ENCODE data around the gene ELAVL1. TPM values are rescaled to one million over a fixed set of nuclear protein-coding genes. Genes with fewer than 3 reads are reported as not detected.
A peak's percentile ranks its signal among the peaks of the same experiment; 100 is the strongest.

ELAVL1 gene
- polyA plus RNA-seq, 10 donors = 48.9 to 67.5 (median 53.6) TPM

DNA sequence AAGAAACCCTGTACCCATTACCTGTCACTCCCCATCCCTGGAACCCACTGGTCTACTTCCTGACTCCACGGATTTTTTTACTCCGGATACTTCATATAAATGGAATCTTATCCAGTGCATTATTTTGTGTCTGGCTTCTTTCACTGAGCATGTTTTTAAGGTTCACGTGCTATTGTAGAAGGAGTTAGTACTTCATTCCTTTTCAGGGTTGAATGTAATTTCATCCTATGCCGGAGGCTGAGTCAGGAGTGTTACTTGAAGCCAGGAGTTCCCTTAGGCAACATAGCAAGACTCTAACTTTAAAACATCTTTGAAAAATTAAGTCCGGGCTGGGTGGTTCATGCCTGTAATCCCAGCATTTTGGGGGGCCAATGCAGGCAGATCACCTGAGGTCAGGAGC, 17.9 kb upstream of the ELAVL1 start:
- no peak for DNase-seq

DNA sequence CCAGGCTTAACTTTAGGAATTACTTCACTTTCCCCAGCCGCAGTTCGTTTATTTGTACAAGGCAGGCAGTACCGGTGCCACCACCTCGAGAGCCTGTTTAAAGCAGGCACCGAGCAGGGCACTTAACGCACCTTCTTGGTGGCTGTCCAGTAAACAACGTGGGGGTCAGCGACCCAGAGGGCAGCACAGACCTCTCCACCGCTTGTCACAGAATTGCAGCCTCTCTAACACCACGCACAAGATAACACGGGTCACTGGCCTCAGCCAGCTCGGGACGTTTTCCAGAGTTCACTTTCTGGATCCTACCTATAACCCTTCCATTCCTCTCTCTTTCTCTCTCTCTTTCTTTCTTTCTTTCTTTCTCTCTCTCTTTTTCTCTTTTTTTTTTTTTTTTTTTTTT, 16.8 kb upstream of the ELAVL1 start:
- no peak for DNase-seq

DNA sequence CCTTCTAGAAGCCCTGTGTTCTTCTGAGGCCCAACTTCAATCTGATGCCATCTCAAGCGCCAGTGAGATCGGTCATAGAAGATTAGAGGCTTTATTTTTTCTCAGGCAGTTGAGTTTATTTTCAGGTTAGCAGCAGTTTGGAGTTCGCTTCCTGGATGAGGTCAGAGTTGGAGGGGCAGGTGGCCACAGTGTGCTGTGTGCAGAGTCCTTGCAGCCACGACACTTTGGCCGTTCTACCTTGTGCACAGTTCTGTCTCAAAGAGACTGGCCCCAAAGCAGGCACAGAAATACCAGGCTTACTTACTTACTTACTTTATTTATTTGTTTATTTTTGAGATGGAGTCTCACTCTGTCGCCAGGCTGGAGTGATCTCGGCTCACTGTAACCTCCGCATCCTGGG, 15.9 kb upstream of the ELAVL1 start:
- no peak for DNase-seq

DNA sequence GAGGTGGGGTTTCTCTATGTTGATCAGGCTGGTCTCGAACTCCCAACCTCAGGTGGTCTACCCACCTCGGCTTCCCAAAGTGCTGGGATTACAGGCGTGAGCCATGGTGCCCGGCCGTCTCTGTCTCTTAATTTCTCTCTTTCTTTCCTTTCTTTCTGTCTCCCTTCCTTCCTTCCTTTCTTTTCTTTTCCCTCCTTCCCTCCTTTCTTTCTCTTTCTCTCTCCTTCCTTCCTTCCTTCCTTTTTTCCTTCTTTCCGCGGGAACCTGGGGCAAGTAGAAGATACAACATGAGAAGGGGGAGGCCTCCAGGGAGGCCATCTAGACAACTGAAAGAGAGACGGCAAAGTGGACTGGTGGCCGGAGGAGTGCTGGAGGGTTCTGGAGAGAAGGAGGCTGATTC, 15.2 kb upstream of the ELAVL1 start:
- DNase-seq = no peak

DNA sequence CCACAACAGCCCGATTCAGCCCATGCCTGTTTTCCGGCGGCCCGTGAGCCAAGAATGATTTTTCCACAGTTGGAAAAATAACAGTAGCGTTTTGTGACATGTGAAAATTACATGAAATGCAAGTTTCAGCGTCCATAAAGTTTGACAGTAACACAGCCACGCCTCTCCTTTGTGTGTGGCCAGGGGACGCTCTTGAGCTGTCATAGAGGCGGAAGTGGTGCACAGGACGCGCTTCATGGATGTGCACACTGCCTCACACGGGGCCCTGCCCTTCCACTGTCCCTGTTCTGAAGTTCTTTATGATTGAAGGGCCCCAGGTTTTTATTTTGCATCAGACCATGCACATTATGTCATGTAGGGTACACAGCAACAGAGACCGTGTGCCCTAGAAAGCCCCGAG, 12.4 kb upstream of the ELAVL1 start:
- DNase-seq = peak in 1 of 3 donors; percentile 29

DNA sequence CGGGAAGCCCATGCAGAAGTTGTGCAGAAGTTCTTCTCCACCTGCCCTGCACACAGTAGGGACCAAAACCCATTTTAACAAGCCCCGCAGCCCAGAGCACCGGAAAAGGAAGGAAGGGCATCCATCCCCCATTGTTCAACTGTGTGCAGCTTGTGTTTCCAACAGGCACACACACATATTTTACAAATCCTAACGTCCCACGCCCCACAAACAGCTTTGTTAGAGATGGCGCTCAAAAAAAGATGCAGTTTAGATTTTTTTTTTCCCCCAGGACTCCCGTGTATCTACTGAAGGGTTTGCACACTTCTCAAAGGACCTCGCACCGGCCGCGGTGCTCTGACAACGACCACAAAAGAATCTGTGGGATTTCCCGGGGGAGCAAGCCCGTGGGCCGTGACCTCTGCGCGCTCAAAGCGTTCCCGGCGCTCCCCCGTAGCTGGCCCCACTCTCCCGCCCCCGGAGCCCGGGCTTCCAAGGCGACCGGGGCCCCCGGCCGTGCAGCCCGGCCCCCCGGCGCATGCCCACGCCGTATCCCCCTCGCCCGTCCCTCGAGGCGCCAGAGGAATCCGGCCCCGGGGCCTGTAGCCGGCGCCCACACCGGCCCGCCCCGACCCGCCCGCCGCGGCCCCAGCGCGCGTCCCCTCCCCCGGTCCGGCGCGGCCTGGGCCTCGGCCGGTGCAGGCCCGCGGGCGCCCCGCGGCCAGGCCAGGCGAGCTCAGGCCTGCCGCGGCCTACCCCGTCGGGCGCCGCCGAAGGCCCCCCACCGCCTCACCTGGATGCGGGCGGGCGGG, 523 bp downstream of the ELAVL1 start:
- peak in 2 of 3 donors; percentile 20 to 58 for DNase-seq

DNA sequence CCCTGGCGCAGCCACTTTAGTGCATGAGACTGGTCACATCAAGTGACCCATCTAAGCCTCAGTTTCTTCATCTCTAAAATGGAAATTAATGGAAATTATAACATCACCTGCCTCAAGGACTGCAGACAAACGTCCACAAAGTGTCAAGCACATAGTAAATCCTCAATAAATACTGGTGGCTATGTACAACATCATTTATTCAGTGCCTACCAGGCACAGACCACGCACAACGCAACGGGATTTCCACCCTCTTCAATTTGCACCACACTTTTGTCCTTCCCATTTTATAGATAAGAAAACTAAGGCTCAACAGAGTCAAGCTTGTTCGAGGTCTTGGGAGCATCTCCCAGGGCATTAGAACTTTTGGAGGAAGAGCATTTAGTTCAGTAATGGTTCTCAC, 1.4 kb downstream of the ELAVL1 start:
- no peak for DNase-seq

DNA sequence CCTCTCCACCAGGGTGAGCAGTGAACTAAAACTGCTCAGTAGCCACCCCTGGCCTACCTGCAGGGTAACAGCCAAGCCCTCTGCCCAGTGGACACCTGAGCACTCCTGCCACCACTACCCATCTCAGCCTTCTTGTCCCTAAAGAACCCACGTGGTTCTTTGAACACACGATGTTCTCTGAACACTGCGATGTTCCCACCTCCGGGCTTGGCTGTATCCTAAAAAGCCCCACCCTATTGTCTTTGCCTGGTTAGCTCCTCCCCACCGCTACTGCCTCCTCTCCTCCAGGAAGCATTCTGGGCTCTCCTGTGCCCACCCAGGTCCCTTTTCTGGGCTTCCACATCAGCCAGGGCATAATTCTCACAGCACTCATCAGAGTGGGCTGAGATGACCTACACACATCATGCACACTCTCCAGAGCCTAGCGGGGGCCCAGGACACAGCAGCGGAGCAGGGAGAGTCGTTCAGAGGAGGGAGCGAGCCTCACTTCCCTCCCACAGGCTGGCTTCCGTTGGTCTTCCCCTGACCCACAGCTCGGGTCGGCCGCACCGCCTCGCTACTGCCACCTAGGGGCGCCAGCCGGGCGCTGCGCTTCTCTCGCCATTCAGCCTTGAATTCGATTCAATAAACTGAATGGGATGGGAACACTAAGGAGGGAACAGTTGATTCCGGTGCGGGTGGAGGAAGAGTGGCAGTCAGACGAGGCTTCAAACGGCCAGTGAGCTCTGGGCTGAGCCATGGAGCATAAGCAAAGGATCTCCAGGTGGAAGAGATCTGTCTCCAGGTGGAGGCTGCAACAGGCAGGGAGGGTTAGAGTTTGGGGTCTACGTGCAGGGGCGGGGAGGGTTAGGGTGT, 3.2 kb downstream of the ELAVL1 start:
- DNase-seq = peak; percentile 53 to 84 (median 69)

DNA sequence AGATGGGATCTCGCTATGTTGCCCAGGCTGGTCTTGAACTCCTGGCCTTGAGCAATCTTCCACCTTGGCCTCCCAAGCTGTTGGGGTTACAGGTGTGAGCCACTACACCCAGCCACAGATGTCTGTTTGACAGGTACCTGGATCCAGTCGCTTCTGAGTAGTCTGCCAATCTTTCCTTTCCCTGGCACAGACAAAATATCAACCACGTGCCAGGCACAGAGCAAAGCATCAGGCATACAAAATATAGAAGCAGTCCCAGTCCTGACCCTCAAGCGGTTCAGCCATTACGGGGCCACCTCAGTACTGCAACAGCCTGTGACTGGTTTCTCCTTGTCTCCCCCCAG, 3.8 kb downstream of the ELAVL1 start:
- DNase-seq = no peak

DNA sequence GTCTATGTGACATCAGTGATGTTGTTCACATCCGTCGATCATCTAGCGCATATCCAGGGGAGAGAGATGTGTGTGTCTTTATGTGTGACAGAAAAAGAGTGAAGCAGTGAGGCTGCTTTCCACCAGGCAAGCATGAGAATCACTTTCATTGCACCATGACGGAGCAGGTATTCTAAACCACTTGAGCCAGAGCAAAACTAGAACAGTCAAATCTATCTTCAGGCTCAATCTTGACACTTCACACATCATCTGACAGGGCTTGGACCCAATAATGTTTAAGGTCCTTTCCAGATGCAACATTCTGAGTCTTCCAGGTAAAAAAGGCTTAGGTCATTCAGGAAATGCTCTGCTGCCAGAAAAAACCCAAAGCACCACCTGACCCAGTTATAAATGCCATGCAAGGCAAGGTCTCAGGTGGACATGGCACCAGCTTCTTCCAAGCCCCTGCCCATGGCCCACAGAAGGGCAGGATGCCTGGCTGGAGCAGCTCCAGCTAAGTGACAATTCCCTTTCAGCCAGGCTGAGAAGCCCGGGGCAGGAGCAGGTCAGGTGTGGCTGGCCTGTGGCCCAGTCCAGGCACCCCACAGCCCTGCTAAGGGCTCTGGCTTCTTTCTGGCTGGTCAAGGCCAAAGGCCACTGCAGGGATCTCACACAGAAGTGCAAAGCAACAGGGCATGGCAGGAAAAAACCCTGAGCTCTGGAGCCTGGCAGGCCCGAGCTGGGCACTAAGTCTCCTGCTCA, 5.0 kb downstream of the ELAVL1 start:
- no peak for DNase-seq

DNA sequence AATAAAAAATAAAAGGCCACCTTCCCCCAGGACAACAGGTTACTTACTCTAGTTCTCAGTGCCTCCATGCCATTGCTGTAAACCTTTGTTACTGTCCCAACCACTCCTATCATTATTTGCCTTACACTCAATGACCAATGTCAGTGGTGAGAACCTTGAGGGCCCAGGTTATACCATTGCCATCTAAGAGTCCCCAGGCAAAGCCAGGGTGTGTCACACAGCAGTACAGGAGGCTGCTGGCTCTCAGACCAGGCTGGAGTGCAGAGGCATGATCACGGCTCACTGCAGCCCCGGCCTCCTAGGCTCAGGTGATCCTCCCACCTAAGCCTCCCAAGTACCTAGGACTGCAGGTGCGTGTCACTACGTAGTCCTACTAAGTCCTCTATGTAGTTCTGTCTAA, 6.1 kb downstream of the ELAVL1 start:
- DNase-seq = no peak

DNA sequence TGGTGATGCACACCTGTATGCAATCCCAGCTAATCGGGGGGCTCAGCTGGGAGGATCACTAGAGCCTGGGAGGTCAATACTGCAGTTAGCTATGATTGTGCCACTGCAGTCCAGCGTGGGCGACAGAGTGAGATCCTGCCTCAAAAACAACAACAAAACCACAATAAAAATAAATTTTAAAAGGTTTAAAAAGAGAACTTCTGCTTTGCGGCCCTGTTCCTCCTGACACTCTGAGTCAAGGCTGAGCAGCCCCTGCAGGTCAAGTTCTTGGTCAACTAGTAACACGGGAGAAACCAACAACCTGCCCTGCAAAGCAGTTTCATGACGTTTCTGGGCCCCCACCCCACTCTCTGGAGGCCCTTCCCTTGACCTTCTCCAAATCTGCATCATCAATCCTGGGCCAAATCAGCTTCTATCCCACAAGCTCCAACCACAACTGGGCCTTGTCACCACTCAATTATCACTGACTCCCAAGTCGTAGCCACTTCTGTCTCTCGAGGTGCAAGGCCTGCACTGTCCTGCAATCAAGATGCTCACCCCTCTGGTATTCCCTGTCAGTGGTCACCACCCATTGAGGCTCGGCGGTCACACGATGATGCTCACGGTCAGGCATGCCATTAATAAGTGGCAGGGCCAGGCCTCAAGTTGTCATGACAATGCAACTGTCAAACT, 7.5 kb downstream of the ELAVL1 start:
- no peak for DNase-seq

DNA sequence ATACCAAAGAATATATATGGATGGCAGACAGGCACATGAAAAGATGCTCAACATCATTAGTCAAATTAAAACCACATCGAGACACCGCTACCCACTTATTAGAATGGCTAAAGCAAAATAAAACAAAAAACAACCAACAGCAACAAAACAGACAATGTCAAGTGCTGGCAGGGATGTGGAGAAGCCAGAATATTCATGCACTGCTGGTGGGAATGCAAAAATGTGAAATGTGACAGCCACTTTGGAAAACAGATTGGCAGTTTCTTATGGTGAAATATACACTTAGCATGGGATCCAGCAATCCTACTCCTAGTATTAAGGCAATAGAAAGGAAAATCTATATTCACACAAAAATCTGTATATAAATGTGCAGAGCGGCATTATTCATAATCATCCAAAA, 8.6 kb downstream of the ELAVL1 start:
- no peak for DNase-seq

DNA sequence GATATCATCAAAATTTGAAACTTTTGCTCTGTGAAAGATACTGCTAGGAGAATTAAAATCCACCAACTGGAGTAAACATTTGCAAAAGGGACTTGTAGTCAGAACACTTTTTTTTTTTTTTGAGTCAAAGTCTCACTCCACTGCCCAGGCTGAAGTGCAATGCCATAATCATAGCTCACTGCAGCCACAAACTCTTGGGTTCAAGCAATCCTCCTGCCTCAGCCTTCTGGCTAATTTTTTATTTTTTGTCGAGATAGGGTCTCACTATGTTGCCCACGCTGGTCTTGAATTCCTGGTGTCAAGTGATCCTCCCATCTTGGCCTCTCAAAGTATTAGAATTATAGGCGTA, 9.7 kb downstream of the ELAVL1 start:
- no peak for DNase-seq

DNA sequence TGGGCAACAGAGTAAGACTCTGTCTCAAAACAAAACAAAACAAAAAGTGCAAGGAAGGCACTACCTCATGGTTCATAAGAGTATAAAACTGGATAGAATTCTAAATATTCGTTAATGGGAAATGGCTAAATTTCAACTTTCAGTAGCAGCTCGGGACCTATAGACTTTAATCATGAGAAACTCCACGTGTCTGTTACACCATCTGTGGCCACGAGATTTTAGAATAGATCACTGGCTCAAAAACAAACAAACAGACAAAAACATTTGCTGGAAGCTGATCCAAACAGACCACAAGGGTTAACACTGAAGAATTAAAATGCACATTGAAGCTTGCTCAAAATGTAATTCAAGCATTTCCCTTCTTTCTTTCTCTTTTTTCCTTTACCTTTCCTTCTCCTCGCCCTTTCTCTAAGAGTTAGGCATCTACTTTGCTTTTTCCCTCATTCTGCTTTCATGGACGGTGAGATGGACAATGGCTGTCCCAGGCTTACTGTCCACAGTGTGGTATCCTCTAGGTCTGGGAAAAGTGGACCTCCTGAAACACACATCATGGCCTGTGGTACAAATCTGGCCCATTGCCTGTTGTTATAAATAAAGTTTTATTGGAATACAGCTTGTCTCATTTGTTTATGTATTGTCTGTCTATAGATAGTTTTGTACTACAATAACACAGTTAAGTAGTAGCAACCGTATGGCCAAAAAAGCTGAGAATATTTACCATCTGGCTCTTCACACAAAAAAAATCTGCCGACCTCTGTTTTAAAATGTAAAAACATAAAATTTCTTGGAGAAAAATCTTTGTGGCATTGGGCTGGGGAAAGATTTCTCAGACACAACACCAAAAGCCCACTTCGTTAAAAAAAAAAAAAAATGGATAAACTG, 10.3 kb downstream of the ELAVL1 start:
- DNase-seq = no peak

DNA sequence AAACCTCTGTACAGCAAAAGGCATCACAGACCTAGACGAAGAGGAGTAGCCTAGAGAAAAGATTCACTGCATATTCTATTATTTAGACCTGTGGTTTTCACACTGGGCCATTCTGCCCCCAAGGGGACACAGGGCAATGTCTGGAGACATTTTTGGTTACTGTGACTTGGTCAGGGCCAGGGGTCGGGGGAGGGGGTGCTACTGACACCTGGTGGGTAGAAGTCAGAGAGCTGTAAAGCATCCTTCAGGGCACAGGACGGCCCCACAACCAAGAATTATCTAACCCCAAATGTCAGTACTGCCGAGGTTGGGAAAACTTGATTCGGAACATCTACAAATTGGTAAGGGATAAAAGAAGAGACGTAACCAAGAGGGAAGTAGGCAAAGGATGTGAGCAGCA, 11.3 kb downstream of the ELAVL1 start:
- DNase-seq = no peak

DNA sequence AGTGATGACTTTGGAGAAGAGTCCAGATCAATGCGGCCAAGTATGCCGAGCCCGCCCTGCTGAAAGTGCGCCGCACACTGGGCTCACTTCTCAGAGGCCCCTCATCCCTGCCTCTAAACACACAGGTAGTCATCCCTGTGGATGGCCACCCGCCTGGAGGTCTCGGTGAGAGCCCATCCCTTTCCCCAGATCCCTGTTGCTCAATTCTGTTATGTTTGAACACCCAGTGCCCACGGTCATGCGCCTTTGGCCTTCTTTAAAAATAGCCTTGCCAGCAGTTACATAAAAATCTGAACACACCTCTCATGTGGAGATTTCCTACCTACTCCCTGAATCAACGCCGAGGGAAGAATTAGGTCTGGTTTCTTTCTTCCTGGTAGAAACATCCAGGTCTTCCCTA, 11.9 kb downstream of the ELAVL1 start:
- DNase-seq = no peak

DNA sequence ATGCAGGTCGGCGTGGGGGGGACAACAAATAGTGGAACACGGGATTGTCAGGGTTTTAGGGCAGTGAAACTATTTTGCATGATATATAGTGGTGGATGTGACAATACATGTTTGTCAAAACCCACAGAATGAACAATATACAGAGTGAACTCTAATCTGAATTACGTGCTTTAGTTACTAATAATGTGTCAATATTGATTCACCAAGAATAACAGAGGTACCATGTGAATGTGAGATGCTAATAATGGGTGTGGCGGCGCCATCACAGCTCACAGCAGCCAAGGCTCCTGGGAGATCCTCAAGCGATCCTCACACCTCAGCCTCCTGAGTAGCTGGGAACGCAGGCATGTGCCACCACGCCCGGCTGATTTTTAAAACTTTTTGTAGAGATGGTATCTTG, 12.9 kb downstream of the ELAVL1 start:
- no peak for DNase-seq

DNA sequence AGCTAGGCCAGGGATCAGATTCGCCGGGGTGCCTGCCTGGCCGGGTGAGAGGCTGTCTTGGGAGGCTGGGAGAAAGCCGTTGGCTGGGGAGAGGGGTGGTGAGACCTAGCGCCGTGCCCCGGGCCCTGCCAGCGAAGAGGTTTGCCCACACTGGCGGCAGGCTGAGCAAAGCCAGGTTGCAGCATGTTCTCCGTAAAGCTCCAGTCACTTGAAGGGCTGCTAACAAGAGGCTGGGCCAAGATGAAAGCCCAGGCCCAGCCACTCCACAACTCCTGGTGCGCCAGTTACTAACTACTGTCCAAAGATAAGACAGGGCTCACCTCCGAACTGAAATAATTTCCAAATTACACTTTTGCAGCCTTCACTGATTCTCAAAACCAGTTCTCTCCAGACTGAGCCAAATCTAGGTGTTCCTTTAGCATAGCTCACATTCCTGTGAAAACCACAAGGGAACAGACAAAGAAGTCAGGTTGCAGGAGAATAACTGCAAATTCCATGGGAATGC, 16.3 kb downstream of the ELAVL1 start:
- DNase-seq = no peak

DNA sequence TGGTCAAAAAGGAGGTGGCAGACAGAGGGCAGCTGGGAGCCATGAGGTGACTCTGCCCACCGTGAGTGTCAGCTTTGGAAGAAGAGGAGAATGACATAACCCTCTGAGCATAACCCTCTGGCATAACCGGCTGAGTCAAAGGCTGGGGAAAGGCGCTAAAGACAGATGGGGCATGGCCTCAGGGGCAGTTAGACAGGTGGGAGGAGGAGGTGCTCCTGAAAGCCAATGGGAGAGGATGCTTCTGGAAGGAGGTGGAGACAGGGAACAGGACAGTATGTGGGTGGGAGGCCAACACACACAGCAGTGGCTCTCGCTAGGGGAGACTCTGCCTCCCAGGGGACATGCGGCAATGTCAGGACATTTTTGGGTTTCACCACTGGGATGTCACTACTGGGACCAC, 17.1 kb downstream of the ELAVL1 start:
- DNase-seq = no peak

Data from muscle of back (tissue), 11 donors.